ENCODE measurements around the gene HTRA3.
"Not testable (repeated sequence)": the region's sequence is repeated elsewhere in the genome, so short reads cannot be mapped to it uniquely, and the experiment has no call there.

HTRA3 gene

GRCh38 chr4:8348071-8348470 lies 78.5 kb downstream of the HTRA3 start:
- H3K36me3 ChIP-seq (ENCODE audit: insufficient read depth, low read length), result no peaks in the 10 kb centered on the region
- no peak overlapping the region for H3K9ac ChIP-seq (ENCODE audit: insufficient read length)
- H3K4me3 ChIP-seq, result no peak overlapping the region
- DNase-seq (ENCODE audit: low read depth, low spot score), result no peak
- H3K27ac ChIP-seq, result no peak overlapping the region
- TF ChIP-seq POLR2AphosphoS5 (IDR thresholded peaks at IDR 0.05; ENCODE audit: borderline replicate concordance, low read depth, low read length) (no peak), FOXP2 (optimal IDR thresholded peaks at IDR 0.05; ENCODE audit: control extremely low read depth, extremely low read length, insufficient read depth) (no peak), EZH2 (IDR thresholded peaks at IDR 0.05) (no peak)
- H3K9me3 ChIP-seq (ENCODE audit: low read depth, low read length), result no peaks in the 10 kb centered on the region

GRCh38 chr4:8349236-8349635 lies 79.7 kb downstream of the HTRA3 start:
- not testable (repeated sequence) for H3K27ac ChIP-seq; H3K9ac ChIP-seq (ENCODE audit: insufficient read length); H3K9me3 ChIP-seq (ENCODE audit: low read depth, low read length); H3K36me3 ChIP-seq (ENCODE audit: insufficient read depth, low read length); DNase-seq (ENCODE audit: low read depth, low spot score); H3K4me3 ChIP-seq

GRCh38 chr4:8349664-8350236 lies 80.2 kb downstream of the HTRA3 start:
- no peaks in the 10 kb centered on the region for H3K36me3 ChIP-seq (ENCODE audit: insufficient read depth, low read length)
- DNase-seq (ENCODE audit: low read depth, low spot score), result no peak
- no peak overlapping the region for H3K9ac ChIP-seq (ENCODE audit: insufficient read length)
- no peak overlapping the region for H3K27ac ChIP-seq
- H3K4me3 ChIP-seq, result no peak overlapping the region
- H3K9me3 ChIP-seq (ENCODE audit: low read depth, low read length), result no peaks in the 10 kb centered on the region
- no peak for TF ChIP-seq POLR2AphosphoS5 (IDR thresholded peaks at IDR 0.05; ENCODE audit: borderline replicate concordance, low read depth, low read length)
- no peak for TF ChIP-seq EZH2 (IDR thresholded peaks at IDR 0.05)
- TF ChIP-seq FOXP2 (optimal IDR thresholded peaks at IDR 0.05; ENCODE audit: control extremely low read depth, extremely low read length, insufficient read depth), result no peak

DNA sequence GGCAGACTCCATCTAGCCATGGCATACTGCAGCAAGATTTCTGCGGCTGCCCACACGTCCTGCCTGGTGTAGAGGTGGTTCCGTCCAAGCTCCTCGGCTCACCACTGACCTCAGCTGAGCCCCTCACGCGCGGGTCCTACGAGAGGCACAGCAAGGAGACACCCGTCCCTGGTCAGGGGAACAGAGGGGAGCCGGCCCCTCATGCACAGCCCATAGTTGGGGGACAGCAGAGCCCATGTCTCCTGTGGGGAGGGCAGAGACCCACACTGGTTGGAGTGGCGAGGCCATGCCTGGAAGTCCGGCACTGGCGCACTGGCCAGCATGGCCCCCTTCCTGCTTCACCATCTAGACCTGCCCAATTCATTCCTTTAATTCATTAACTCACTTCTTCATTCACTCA lies 80.8 kb downstream of the HTRA3 start:
- H3K9me3 ChIP-seq (ENCODE audit: low read depth, low read length), result no peaks in the 10 kb centered on the region
- TF ChIP-seq FOXP2 (optimal IDR thresholded peaks at IDR 0.05; ENCODE audit: control extremely low read depth, extremely low read length, insufficient read depth) (no peak), POLR2AphosphoS5 (IDR thresholded peaks at IDR 0.05; ENCODE audit: borderline replicate concordance, low read depth, low read length) (no peak), EZH2 (IDR thresholded peaks at IDR 0.05) (no peak)
- no peak for DNase-seq (ENCODE audit: low read depth, low spot score)
- no peak overlapping the region for H3K4me3 ChIP-seq
- H3K9ac ChIP-seq (ENCODE audit: insufficient read length), result no peak overlapping the region
- H3K27ac ChIP-seq, result no peak overlapping the region
- no peaks in the 10 kb centered on the region for H3K36me3 ChIP-seq (ENCODE audit: insufficient read depth, low read length)

DNA sequence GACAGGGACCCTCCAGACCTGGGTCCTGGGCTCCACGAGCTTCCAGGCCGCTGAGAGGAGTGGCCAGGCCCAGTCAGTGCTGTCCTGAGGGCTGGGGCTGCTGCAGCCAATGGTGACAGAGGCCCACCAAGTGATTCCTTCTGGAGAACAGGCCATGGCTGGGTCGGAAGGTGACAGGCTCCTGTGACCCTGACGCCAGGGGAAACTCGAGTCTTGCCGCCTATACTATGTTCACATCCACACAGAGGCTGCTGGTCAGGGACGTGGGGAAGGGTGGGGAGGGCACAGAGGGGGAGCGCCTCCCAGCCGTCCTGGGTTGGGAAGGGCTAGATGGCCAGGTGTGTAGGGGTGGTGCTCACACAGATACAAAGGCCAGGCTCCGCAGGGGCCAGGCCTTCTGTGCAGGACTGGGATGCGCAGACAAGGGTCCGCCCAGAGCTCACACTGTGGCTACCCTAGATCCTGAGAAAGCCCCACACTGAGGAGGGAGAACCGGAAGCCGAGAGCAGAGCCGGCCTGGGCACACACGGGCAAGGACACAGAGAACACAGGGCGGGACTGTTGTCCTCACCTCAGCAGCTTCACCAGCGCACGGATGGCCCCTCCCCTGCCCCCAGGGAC lies 81.4 kb downstream of the HTRA3 start:
- Histone ChIP-seq H3K27ac (no peak overlapping the region), H3K4me3 (no peak overlapping the region), H3K9me3 (ENCODE audit: low read depth, low read length) (no peaks in the 10 kb centered on the region), H3K36me3 (ENCODE audit: insufficient read depth, low read length) (no peaks in the 10 kb centered on the region), H3K9ac (ENCODE audit: insufficient read length) (no peak overlapping the region)
- no peak for TF ChIP-seq EZH2 (IDR thresholded peaks at IDR 0.05)
- TF ChIP-seq FOXP2 (optimal IDR thresholded peaks at IDR 0.05; ENCODE audit: control extremely low read depth, extremely low read length, insufficient read depth), result no peak
- TF ChIP-seq POLR2AphosphoS5 (IDR thresholded peaks at IDR 0.05; ENCODE audit: borderline replicate concordance, low read depth, low read length), result no peak
- DNase-seq (ENCODE audit: low read depth, low spot score), result no peak

- Histone ChIP-seq H3K9ac (ENCODE audit: insufficient read length) (no peak overlapping the region), H3K4me3 (no peak overlapping the region), H3K36me3 (ENCODE audit: insufficient read depth, low read length) (no peaks in the 10 kb centered on the region), H3K9me3 (ENCODE audit: low read depth, low read length) (no peaks in the 10 kb centered on the region), H3K27ac (no peak overlapping the region)
- TF ChIP-seq FOXP2 (optimal IDR thresholded peaks at IDR 0.05; ENCODE audit: control extremely low read depth, extremely low read length, insufficient read depth) (no peak), POLR2AphosphoS5 (IDR thresholded peaks at IDR 0.05; ENCODE audit: borderline replicate concordance, low read depth, low read length) (no peak), EZH2 (IDR thresholded peaks at IDR 0.05) (no peak)
- no peak for DNase-seq (ENCODE audit: low read depth, low spot score)
Observed at GRCh38 chr4:8351931-8352367, 82.4 kb downstream of the HTRA3 start.

GRCh38 chr4:8352368-8353157 lies 83.0 kb downstream of the HTRA3 start:
- Histone ChIP-seq H3K9me3 (ENCODE audit: low read depth, low read length) (no peaks in the 10 kb centered on the region), H3K36me3 (ENCODE audit: insufficient read depth, low read length) (no peaks in the 10 kb centered on the region), H3K4me3 (no peak overlapping the region), H3K9ac (ENCODE audit: insufficient read length) (no peak overlapping the region), H3K27ac (no peak overlapping the region)
- DNase-seq (ENCODE audit: low read depth, low spot score), result no peak
- TF ChIP-seq EZH2 (IDR thresholded peaks at IDR 0.05), result no peak

DNA sequence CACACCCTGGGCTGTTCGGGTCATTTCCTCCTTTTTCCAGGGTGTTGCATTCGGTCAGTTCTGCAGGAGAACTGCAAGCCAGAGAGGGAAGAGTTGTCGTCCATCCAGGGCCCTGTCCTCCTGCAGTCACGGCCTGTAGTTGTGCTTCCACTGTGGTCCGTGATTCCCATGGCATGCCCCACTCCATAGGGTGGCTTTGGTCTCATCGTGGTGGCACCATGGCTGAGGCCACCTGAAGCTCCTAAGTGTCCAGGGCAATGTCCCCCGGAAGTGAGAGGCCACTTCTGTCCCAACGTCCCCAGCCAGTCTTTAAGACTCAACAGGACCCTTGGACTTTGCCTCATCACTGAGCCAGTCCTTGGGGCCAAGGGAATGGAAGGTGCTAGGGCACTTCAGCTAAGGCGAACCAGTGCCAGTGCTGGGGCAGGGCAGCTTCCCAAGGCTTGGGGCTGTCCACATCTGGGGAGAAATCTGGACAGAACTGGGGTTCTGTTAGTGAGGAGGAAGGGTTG lies 83.7 kb downstream of the HTRA3 start:
- Histone ChIP-seq H3K27ac (no peak overlapping the region), H3K36me3 (ENCODE audit: insufficient read depth, low read length) (no peaks in the 10 kb centered on the region), H3K9me3 (ENCODE audit: low read depth, low read length) (no peaks in the 10 kb centered on the region), H3K4me3 (no peak overlapping the region), H3K9ac (ENCODE audit: insufficient read length) (no peak overlapping the region)
- DNase-seq (ENCODE audit: low read depth, low spot score), result no peak
- TF ChIP-seq EZH2 (IDR thresholded peaks at IDR 0.05) (no peak), FOXP2 (optimal IDR thresholded peaks at IDR 0.05; ENCODE audit: control extremely low read depth, extremely low read length, insufficient read depth) (no peak), POLR2AphosphoS5 (IDR thresholded peaks at IDR 0.05; ENCODE audit: borderline replicate concordance, low read depth, low read length) (no peak)
